Endodermal cell (in vitro differentiated cells): ENCODE data around the gene PMEPA1. TPM values are rescaled to one million over a fixed set of nuclear protein-coding genes. Genes with fewer than 3 reads are reported as not detected.

Experiments used
- DNase-seq: peaks from one replicate; pipeline ENCODE4 v3.0.0-alpha.2; 2017
- H3K27ac ChIP-seq: 2 replicates; pipeline ENCODE4 v1.5.1; 2013; ENCODE audit warnings: mild to moderate bottlenecking, low read depth, low read length, moderate library complexity
- H3K27me3 ChIP-seq: 2 replicates; pipeline ENCODE4 v1.6.1; 2013; ENCODE audit warnings: mild to moderate bottlenecking, low read length, moderate library complexity; ENCODE audit not compliant: insufficient read depth, control insufficient read depth, poor library complexity, severe bottlenecking
- H3K36me3 ChIP-seq: 2 replicates; pipeline ENCODE4 v1.7.0; 2013; ENCODE audit warnings: mild to moderate bottlenecking, low read length, moderate library complexity; ENCODE audit not compliant: control insufficient read depth, insufficient read depth
- H3K4me1 ChIP-seq: one replicate; pipeline ENCODE4 v1.7.0; 2013; ENCODE audit warnings: low read length; ENCODE audit not compliant: control insufficient read depth, insufficient read depth
- H3K4me3 ChIP-seq: 2 replicates; pipeline ENCODE4 v1.5.1; 2013; ENCODE audit warnings: mild to moderate bottlenecking, low read length, moderate library complexity
- H3K9ac ChIP-seq: 2 replicates; pipeline ENCODE4 v1.6.1; 2013; ENCODE audit warnings: mild to moderate bottlenecking, low read length, moderate library complexity; ENCODE audit not compliant: poor library complexity, severe bottlenecking; ENCODE audit errors: extremely low read depth
- H3K9me3 ChIP-seq: 2 replicates; pipeline ENCODE4 v1.6.1; 2013; ENCODE audit warnings: mild to moderate bottlenecking, low read length, moderate library complexity; ENCODE audit not compliant: control insufficient read depth
- H3K27ac Mint-ChIP-seq: 2 replicates; pipeline ENCODE4 v1.8.0; 2020; ENCODE audit warnings: mixed read lengths
- H3K27me3 Mint-ChIP-seq: 2 replicates; pipeline ENCODE4 v1.8.0; 2021; ENCODE audit warnings: mild to moderate bottlenecking, mixed read lengths; ENCODE audit not compliant: insufficient read depth
- H3K36me3 Mint-ChIP-seq: 2 replicates; pipeline ENCODE4 v1.8.0; 2020; ENCODE audit warnings: low read depth, mixed read lengths
- H3K4me1 Mint-ChIP-seq: 2 replicates; pipeline ENCODE4 v1.8.0; 2020; ENCODE audit warnings: mixed read lengths
- H3K4me3 Mint-ChIP-seq: 2 replicates; pipeline ENCODE4 v1.8.0; 2020; ENCODE audit warnings: mild to moderate bottlenecking, moderate library complexity, mixed read lengths
- H3K9me3 Mint-ChIP-seq: 2 replicates; pipeline ENCODE4 v1.8.0; 2020; ENCODE audit warnings: mild to moderate bottlenecking, mixed read lengths
- WGBS, 2 experiments: methylation state at CpG; one replicate each; pipeline versions ENCODE4 v1.1.5 to v1.1.7; 2013; ENCODE audit warnings: missing lambda C conversion rate in 2 of 2, mixed read lengths in 1 of 2; ENCODE audit not compliant: insufficient coverage in 1 of 2, insufficient read length in 1 of 2; 5-methylcytosine and 5-hydroxymethylcytosine counted together
- total RNA-seq, 2 donors: library from RNA; stranded (reverse); fragmentation: NEBNext Ultra II Directional in 1 of 2; extraction: Animal tissue kit (Norgen Biotek cat#: 25700) in 1 of 2; gene quantifications; 2 replicates in 1 of 2; 3 replicates in 1 of 2; pipeline ENCODE4 v1.2.1, GENCODE V29; 2021
- TF ChIP-seq, protein P1 (sequence below): fragments of 200-600 bp; sonication (generic); conservative IDR thresholded peaks from 2 replicates; pipeline ENCODE4 v1.5.0; 2021; ENCODE audit warnings: antibody characterized with exemption, mild to moderate bottlenecking

Gene PMEPA1
- total RNA-seq, 2 donors from 2014 or later = 18.8 to 37.4 TPM

DNA sequence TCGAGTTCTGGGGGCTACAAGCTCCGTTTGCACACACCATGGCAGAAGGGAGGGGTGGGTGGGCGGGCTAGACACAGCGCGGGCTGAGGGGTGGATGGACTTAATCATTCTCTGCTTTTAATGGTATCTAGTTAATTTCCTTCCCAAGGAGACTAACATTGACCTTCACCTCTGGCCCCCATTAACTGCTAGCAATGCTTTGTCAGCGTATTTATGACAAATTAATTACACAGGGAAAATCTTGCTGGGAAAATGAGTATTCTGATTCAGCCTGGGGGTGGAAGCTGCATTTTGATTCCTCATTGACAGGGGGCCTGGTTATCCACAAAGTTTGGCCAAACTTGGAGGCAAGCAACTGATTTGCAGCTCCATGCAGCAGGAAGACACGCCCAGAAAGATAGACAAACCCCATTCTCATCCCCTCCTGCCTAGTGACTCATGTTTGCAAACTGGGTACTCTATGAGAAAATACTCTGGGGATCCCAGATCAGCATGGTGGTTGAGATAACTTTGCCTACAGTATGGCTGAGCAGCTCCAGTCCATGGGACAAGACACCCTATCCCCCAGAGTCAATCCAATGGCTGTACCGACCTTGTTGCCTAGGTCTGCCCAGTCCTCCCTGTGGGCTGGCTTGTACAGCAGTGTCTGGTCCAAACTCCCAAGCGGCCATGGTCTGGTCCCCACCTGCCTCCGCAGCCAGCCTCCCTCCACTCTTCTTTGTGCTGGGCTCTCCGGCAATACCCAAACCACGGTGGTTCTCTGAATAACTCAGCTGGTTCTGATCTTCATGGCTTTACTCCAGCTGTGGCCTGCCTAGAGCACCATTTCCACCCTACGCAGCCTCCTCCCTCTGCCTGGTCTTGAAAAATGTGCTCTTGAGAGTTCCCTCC, 109.2 kb downstream of the PMEPA1 start:
- no peaks in the 10 kb centered on the region for H3K4me1 ChIP-seq
- H3K27me3 ChIP-seq = no peaks in the 10 kb centered on the region
- no peak overlapping the region for H3K27ac ChIP-seq
- Mint-ChIP-seq H3K27ac (no peak overlapping the region), H3K4me1 (peaks cover 5% of the 10 kb centered on the region), H3K9me3 (no peaks in the 10 kb centered on the region), H3K27me3 (peaks cover 4% of the 10 kb centered on the region), H3K36me3 (no peaks in the 10 kb centered on the region), H3K4me3 (no peak overlapping the region)
- H3K4me3 ChIP-seq = no peak overlapping the region
- no peaks in the 10 kb centered on the region for H3K9me3 ChIP-seq
- WGBS, 2 experiments = 91 to 100% methylated on average over 5 to 12 of the region's 13 CpGs
- DNase-seq = no peak
- TF ChIP-seq, protein P1, sequence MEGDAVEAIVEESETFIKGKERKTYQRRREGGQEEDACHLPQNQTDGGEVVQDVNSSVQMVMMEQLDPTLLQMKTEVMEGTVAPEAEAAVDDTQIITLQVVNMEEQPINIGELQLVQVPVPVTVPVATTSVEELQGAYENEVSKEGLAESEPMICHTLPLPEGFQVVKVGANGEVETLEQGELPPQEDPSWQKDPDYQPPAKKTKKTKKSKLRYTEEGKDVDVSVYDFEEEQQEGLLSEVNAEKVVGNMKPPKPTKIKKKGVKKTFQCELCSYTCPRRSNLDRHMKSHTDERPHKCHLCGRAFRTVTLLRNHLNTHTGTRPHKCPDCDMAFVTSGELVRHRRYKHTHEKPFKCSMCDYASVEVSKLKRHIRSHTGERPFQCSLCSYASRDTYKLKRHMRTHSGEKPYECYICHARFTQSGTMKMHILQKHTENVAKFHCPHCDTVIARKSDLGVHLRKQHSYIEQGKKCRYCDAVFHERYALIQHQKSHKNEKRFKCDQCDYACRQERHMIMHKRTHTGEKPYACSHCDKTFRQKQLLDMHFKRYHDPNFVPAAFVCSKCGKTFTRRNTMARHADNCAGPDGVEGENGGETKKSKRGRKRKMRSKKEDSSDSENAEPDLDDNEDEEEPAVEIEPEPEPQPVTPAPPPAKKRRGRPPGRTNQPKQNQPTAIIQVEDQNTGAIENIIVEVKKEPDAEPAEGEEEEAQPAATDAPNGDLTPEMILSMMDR = no peak
- H3K9ac ChIP-seq = no peak overlapping the region
- H3K36me3 ChIP-seq = no peaks in the 10 kb centered on the region

DNA sequence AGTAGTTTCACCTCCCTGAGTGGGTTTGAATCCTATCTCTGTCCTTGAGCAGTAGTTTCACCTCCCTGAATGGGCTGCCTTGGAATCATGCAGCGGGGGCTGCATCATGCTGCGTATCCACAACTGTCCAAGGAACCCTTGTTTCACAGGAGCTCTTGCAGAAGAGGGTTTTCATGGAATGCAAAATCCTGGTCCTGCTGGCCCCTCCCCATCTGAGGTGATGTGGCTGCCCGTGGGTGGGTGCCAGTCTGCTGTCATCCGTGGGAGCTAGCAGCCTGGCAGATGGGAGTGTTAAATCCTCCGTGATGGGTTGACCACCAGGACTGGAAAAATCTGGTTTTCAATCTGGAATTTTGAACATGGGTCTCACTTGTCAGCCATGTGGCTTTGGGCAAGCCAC, 111.3 kb downstream of the PMEPA1 start:
- no peak overlapping the region for H3K4me3 Mint-ChIP-seq
- TF ChIP-seq, protein P1 = no peak
- Histone ChIP-seq H3K27ac (no peak overlapping the region), H3K4me3 (no peak overlapping the region), H3K4me1 (no peaks in the 10 kb centered on the region), H3K9me3 (no peaks in the 10 kb centered on the region), H3K27me3 (no peaks in the 10 kb centered on the region), H3K9ac (no peak overlapping the region), H3K36me3 (no peaks in the 10 kb centered on the region)
- no peaks in the 10 kb centered on the region for H3K27me3 Mint-ChIP-seq
- WGBS, 2 experiments = 80 to 89% methylated on average over 5 of the region's 5 CpGs
- H3K4me1 Mint-ChIP-seq = peaks cover 5% of the 10 kb centered on the region
- no peaks in the 10 kb centered on the region for H3K36me3 Mint-ChIP-seq
- H3K9me3 Mint-ChIP-seq = no peaks in the 10 kb centered on the region
- H3K27ac Mint-ChIP-seq = no peak overlapping the region
- DNase-seq = no peak

Other genes with a start within 250 kb of the PMEPA1 start
- gene CTCFL, start 184.9 kb downstream of the PMEPA1 start, total RNA-seq = 1 to 10 TPM in 1 of 2 donors, under 1 TPM in 1; 0.33 to 1.4 TPM
- gene PCK1, start 148.9 kb downstream of the PMEPA1 start, total RNA-seq = not detected
- gene ZBP1, start 89.6 kb downstream of the PMEPA1 start, total RNA-seq = not detected